NT2/D1 (cell line): Measurements from ENCODE around the gene NPIPA5.
"Not testable (repeated sequence)": the region's sequence is repeated elsewhere in the genome, so short reads cannot be mapped to it uniquely, and the experiment has no call there.

Experiments used
- SUZ12 ChIP-seq: IDR thresholded peaks from 2 replicates; pipeline ENCODE4 v1.6.1; 2011; ENCODE audit not compliant: insufficient read length, insufficient read depth; ENCODE audit errors: extremely low read depth
- YY1 ChIP-seq: IDR thresholded peaks from 2 replicates; pipeline ENCODE4 v1.6.1; 2011; ENCODE audit not compliant: insufficient read length, insufficient read depth
- ZNF274 ChIP-seq: IDR thresholded peaks from 2 replicates; pipeline ENCODE4 v1.6.1; 2011; ENCODE audit warnings: mild to moderate bottlenecking, low read depth, low read length

GRCh38 chr16:15314562-15314961 is 63.5 kb downstream of the NPIPA5 start:
- TF ChIP-seq YY1, SUZ12, ZNF274: not testable (repeated sequence)
